ENCODE measurements around the gene PSMA3. TPM values are rescaled to one million over a fixed set of nuclear protein-coding genes. Genes with fewer than 3 reads are reported as not detected.
A peak's percentile ranks its signal among the peaks of the same experiment; 100 is the strongest.

The PSMA3 gene
- total and polyA plus RNA-seq, 7 donors = 136 to 466 (median 235) TPM

GRCh38 chr14:58275527-58276190, 31.0 kb downstream of the PSMA3 start:
- Histone ChIP-seq H3K27ac (no peak overlapping the region), H3K4me1 (peaks cover 11% of the 10 kb centered on the region), H3K9me3 (no peaks in the 10 kb centered on the region), H3K27me3 (ENCODE audit: insufficient read depth in 3 of 3, low read length in 2 of 3) (no peaks in the 10 kb centered on the region), H3K36me3 (ENCODE audit: insufficient read depth in 1 of 2, low read depth in 1 of 2) (peaks cover 0 to 78% of the 10 kb centered on the region in 2 donors), H3K4me3 (no peak overlapping the region)
- ATAC-seq = no peak
- 78 to 87% (median 86%) methylated on average over 2 of the region's 2 CpGs for WGBS, 3 donors
- TF ChIP-seq CTCF (IDR thresholded peaks at IDR 0.05) = no peak
- DNase-seq = no peak
- intact Hi-C loops (cut with DNase I) = no loop called here

- no peaks in the 10 kb centered on the region for H3K9me3 ChIP-seq
- no peak overlapping the region for H3K4me3 ChIP-seq
- 83 to 94% (median 86%) methylated on average over 1 of the region's 1 CpG for WGBS, 3 donors
- ATAC-seq (no peak), DNase-seq (no peak)
- H3K27me3 ChIP-seq (ENCODE audit: insufficient read depth in 3 of 3, low read length in 2 of 3) = no peaks in the 10 kb centered on the region
- intact Hi-C loops (cut with DNase I) = no loop called here
- H3K27ac ChIP-seq = no peak overlapping the region
- peaks cover 0 to 73% of the 10 kb centered on the region in 2 donors for H3K36me3 ChIP-seq (ENCODE audit: insufficient read depth in 1 of 2, low read depth in 1 of 2)
- peaks cover 16% of the 10 kb centered on the region for H3K4me1 ChIP-seq
- TF ChIP-seq CTCF (IDR thresholded peaks at IDR 0.05) = no peak
These were observed 31.6 kb downstream of the PSMA3 start for GRCh38 chr14:58276208-58276607.

GRCh38 chr14:58278177-58278576, 33.5 kb downstream of the PSMA3 start:
- intact Hi-C loops (cut with DNase I) = no loop called here
- Histone ChIP-seq H3K27me3 (ENCODE audit: insufficient read depth in 3 of 3, low read length in 2 of 3) (no peaks in the 10 kb centered on the region), H3K36me3 (ENCODE audit: insufficient read depth in 1 of 2, low read depth in 1 of 2) (peaks cover 0 to 62% of the 10 kb centered on the region in 2 donors), H3K9me3 (no peaks in the 10 kb centered on the region), H3K4me1 (peaks cover 36% of the 10 kb centered on the region), H3K27ac (no peak overlapping the region), H3K4me3 (no peak overlapping the region)
- no peak for ATAC-seq
- DNase-seq = no peak
- no peak for TF ChIP-seq CTCF (IDR thresholded peaks at IDR 0.05)
- WGBS, 3 donors = 94 to 97% (median 95%) methylated on average over 8 of the region's 8 CpGs

GRCh38 chr14:58280954-58281787, 36.5 kb downstream of the PSMA3 start:
- H3K9me3 ChIP-seq = no peaks in the 10 kb centered on the region
- DNase-seq (no peak), ATAC-seq (peak; percentile 30 to 37 (median 32))
- no peaks in the 10 kb centered on the region for H3K27me3 ChIP-seq (ENCODE audit: insufficient read depth in 3 of 3, low read length in 2 of 3)
- H3K4me1 ChIP-seq = peaks cover 43% of the 10 kb centered on the region
- peak overlapping the region; percentile 71 for H3K27ac ChIP-seq
- TF ChIP-seq CTCF (IDR thresholded peaks at IDR 0.05) = no peak
- H3K4me3 ChIP-seq = no peak overlapping the region
- 16 to 37% (median 25%) methylated on average over 4 of the region's 4 CpGs for WGBS, 3 donors
- peaks cover 2 to 70% of the 10 kb centered on the region in 2 donors for H3K36me3 ChIP-seq (ENCODE audit: insufficient read depth in 1 of 2, low read depth in 1 of 2)
- intact Hi-C loops (cut with DNase I) = loop anchor here in 1 of 2 donors (5.0 kb wide), 1 partner anchor 34 kb away; no protein-coding TSS in a partner anchor
